ENCODE measurements around the gene SEMA3A. TPM values are rescaled to one million over a fixed set of nuclear protein-coding genes. Genes with fewer than 3 reads are reported as not detected.

The SEMA3A gene
- total RNA-seq, 4 donors from 2014 or later, result 3.1 to 88.9 (median 6.5) TPM

DNA sequence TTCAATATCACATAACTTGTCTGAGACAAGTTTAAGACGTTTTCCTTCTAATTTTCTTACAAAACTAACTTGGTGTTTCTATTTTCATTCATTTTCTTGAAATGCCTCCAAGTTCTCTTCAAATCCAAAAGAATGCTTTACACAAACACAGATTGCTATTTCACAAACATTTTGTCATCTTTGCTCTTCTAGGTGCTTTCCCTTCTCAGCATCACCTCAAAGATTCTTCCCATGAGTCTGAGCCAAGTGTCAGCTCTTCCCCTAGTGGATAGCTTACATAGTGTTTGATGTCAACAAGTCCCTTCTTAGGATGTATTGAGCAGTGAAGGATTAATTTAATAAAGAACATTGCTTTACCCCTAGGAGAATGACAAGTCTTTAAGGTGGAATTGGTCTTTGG lies 38.1 kb upstream of the SEMA3A start:
- no peak for DNase-seq
- no peak for TF ChIP-seq POLR2A (IDR thresholded peaks at IDR 0.05)
- TF ChIP-seq, protein P1, sequence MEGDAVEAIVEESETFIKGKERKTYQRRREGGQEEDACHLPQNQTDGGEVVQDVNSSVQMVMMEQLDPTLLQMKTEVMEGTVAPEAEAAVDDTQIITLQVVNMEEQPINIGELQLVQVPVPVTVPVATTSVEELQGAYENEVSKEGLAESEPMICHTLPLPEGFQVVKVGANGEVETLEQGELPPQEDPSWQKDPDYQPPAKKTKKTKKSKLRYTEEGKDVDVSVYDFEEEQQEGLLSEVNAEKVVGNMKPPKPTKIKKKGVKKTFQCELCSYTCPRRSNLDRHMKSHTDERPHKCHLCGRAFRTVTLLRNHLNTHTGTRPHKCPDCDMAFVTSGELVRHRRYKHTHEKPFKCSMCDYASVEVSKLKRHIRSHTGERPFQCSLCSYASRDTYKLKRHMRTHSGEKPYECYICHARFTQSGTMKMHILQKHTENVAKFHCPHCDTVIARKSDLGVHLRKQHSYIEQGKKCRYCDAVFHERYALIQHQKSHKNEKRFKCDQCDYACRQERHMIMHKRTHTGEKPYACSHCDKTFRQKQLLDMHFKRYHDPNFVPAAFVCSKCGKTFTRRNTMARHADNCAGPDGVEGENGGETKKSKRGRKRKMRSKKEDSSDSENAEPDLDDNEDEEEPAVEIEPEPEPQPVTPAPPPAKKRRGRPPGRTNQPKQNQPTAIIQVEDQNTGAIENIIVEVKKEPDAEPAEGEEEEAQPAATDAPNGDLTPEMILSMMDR (IDR thresholded peaks at IDR 0.05), result no peak
- H3K27ac ChIP-seq, result no peak overlapping the region
- intact Hi-C loops (cut with DNase I; ENCODE audit: low total_unique reads), result no loop called here
- no peaks in the 10 kb centered on the region for H3K4me1 ChIP-seq
- H3K4me3 ChIP-seq, result no peak overlapping the region
- no peaks in the 10 kb centered on the region for H3K27me3 ChIP-seq
- no peaks in the 10 kb centered on the region for H3K9me3 ChIP-seq
- H3K36me3 ChIP-seq, result no peaks in the 10 kb centered on the region

DNA sequence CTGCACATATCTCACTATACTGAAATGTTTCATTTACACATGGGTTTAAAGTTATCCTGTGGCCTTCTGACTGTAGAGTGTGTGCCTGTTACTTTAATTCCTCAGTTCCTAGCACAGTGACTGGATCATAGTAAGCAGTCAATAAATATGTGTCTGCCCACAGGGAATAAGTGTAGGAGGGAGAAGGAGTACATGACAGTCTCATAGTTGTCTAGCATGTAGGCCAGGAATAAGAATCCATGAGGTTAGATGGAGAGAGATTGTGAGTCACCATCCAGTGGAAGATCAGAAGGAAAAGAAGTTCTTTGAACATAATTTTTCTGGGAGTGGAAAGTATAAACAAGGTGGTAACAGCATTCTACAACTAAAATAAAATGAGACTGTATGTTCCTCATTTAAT lies 36.6 kb upstream of the SEMA3A start:
- H3K36me3 ChIP-seq, result no peaks in the 10 kb centered on the region
- no peaks in the 10 kb centered on the region for H3K4me1 ChIP-seq
- no peaks in the 10 kb centered on the region for H3K9me3 ChIP-seq
- TF ChIP-seq, protein P1 (IDR thresholded peaks at IDR 0.05), result no peak
- TF ChIP-seq POLR2A (IDR thresholded peaks at IDR 0.05), result no peak
- no peak overlapping the region for H3K27ac ChIP-seq
- no peak for DNase-seq
- intact Hi-C loops (cut with DNase I; ENCODE audit: low total_unique reads), result no loop called here
- H3K27me3 ChIP-seq, result no peaks in the 10 kb centered on the region
- no peak overlapping the region for H3K4me3 ChIP-seq

DNA sequence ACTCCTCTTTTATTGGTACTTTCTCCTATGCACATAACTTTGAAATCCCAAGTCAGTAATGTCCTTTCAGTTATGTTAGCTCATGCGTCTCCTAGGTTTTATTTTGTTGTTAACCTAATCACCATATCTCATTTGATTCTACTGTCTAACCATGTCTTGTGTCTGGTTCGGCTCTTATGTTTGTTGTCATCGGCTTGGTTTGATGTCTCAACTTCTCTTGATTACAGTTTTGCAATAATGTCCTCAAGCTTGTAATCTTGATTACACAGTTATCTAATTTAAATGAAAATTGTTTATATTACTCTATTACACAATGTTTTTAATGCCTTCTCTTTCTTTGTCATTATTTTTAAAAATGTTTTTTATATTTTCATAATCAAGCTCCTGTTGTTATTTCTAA lies 35.9 kb upstream of the SEMA3A start:
- intact Hi-C loops (cut with DNase I; ENCODE audit: low total_unique reads), result no loop called here
- Histone ChIP-seq H3K36me3 (no peaks in the 10 kb centered on the region), H3K4me3 (no peak overlapping the region), H3K27me3 (no peaks in the 10 kb centered on the region), H3K27ac (no peak overlapping the region), H3K4me1 (no peaks in the 10 kb centered on the region), H3K9me3 (no peaks in the 10 kb centered on the region)
- TF ChIP-seq, protein P1 (IDR thresholded peaks at IDR 0.05), result no peak
- no peak for TF ChIP-seq POLR2A (IDR thresholded peaks at IDR 0.05)
- no peak for DNase-seq

DNA sequence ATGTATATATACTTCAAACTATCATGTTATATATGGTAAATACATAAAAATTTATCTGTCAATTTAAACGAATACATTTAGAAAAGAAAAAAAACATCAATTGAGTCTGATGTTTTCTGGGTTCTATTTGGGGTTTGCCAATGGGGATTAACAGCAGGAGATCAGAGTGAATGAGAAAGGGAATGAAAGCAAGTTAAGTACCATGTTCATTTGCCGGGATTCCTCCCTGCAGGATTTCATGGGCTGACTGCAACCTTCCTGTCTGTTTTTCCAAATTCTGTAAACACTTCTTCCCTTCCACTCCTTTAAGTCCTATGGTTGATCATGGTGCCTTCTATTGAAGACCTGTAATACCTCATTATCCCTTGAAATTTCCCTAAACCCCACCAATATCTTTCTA lies 33.9 kb upstream of the SEMA3A start:
- no peaks in the 10 kb centered on the region for H3K9me3 ChIP-seq
- no peaks in the 10 kb centered on the region for H3K27me3 ChIP-seq
- no peaks in the 10 kb centered on the region for H3K4me1 ChIP-seq
- H3K4me3 ChIP-seq, result no peak overlapping the region
- intact Hi-C loops (cut with DNase I; ENCODE audit: low total_unique reads), result no loop called here
- TF ChIP-seq, protein P1 (IDR thresholded peaks at IDR 0.05), result no peak
- no peak for TF ChIP-seq POLR2A (IDR thresholded peaks at IDR 0.05)
- DNase-seq, result no peak
- H3K27ac ChIP-seq, result no peak overlapping the region
- H3K36me3 ChIP-seq, result peaks cover 0 to 3% of the 10 kb centered on the region in 2 donors

DNA sequence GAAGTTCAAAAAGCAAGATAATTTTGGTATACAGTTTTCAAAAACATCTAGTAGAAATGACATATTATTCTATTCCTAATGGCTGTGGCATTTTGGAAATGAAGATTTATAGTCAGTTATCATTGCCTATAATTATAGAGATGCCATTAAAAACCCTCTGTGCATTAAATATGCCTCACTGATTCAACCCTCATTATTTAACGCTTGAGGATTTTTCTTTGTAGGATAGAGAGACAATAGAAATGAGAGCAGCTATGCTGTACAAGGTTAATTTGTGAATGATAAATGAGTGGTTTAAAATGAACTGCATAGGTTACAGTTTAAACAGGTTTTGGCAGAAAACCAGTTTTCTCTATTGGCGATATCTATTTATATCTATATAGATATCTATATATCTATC lies 32.2 kb upstream of the SEMA3A start:
- no peaks in the 10 kb centered on the region for H3K9me3 ChIP-seq
- peaks cover 0 to 3% of the 10 kb centered on the region in 2 donors for H3K36me3 ChIP-seq
- H3K4me1 ChIP-seq, result no peaks in the 10 kb centered on the region
- H3K27ac ChIP-seq, result no peak overlapping the region
- no peak for DNase-seq
- TF ChIP-seq, protein P1 (IDR thresholded peaks at IDR 0.05), result no peak
- H3K4me3 ChIP-seq, result no peak overlapping the region
- H3K27me3 ChIP-seq, result no peaks in the 10 kb centered on the region
- intact Hi-C loops (cut with DNase I; ENCODE audit: low total_unique reads), result no loop called here
